CD4-positive, CD25-positive, alpha-beta regulatory T cell (primary cell): ENCODE measurements around the gene APOBEC3G. TPM values are rescaled to one million over a fixed set of nuclear protein-coding genes. Genes with fewer than 3 reads are reported as not detected.
"Not testable (repeated sequence)": the region's sequence is repeated elsewhere in the genome, so short reads cannot be mapped to it uniquely, and the experiment has no call there.

Source experiments
- ATAC-seq, 2 donors: fragments of 150-1000 bp; cut with Tn5 transposase; one replicate each; pipeline ENCODE4 v1.10.0; 2021; ENCODE audit warnings: low read depth in 2 of 2, moderate number of reproducible peaks in 2 of 2, moderate library complexity in 1 of 2
- DNase-seq, 3 donors: peaks; one replicate each; pipeline versions ENCODE4 v3.0.0 to v3.0.0-alpha.2; 2012 to 2022; ENCODE audit warnings: mixed read lengths in 1 of 3
- H3K27ac ChIP-seq: one replicate; pipeline ENCODE4 v1.7.0; 2013; ENCODE audit warnings: mild to moderate bottlenecking, low read length; ENCODE audit not compliant: insufficient read depth, poor library complexity, severe bottlenecking
- H3K27me3 ChIP-seq: one replicate; pipeline ENCODE4 v1.7.0; 2013; ENCODE audit warnings: low read length; ENCODE audit not compliant: control insufficient read depth, insufficient read depth
- H3K36me3 ChIP-seq: one replicate; pipeline ENCODE4 v1.7.0; 2013; ENCODE audit warnings: mild to moderate bottlenecking, low read length, moderate library complexity; ENCODE audit not compliant: control insufficient read depth, insufficient read depth
- H3K4me1 ChIP-seq: 2 replicates; pipeline ENCODE4 v1.7.0; 2013; ENCODE audit warnings: mild to moderate bottlenecking, low read length; ENCODE audit not compliant: insufficient read depth, control insufficient read depth, poor library complexity, severe bottlenecking
- H3K4me3 ChIP-seq: one replicate; pipeline ENCODE4 v1.7.0; 2013; ENCODE audit warnings: low read depth, mild to moderate bottlenecking, low read length, moderate library complexity
- H3K9me3 ChIP-seq, 2 experiments: 1 replicate in 1 of 2; 2 replicates in 1 of 2; pipeline ENCODE4 v1.7.0; 2013; ENCODE audit warnings: low read length in 2 of 2, mild to moderate bottlenecking in 1 of 2, moderate library complexity in 1 of 2; ENCODE audit not compliant: control insufficient read depth in 2 of 2
- H3K27ac Mint-ChIP-seq, 3 donors: one replicate each; pipeline ENCODE4 v1.8.0; 2020 to 2022; ENCODE audit warnings: mild to moderate bottlenecking in 3 of 3, mixed read lengths in 3 of 3, moderate library complexity in 2 of 3
- H3K27me3 Mint-ChIP-seq: one replicate; pipeline ENCODE4 v1.8.0; 2022; ENCODE audit warnings: mild to moderate bottlenecking, mixed read lengths
- H3K36me3 Mint-ChIP-seq: one replicate; pipeline ENCODE4 v1.8.0; 2020; ENCODE audit warnings: mixed read lengths
- H3K4me1 Mint-ChIP-seq, 4 donors: one replicate each; pipeline ENCODE4 v1.8.0; 2020 to 2022; ENCODE audit warnings: mixed read lengths in 4 of 4, mild to moderate bottlenecking in 1 of 4
- H3K4me3 Mint-ChIP-seq, 4 donors: one replicate each; pipeline ENCODE4 v1.8.0; 2020 to 2022; ENCODE audit warnings: mild to moderate bottlenecking in 4 of 4, mixed read lengths in 4 of 4, moderate library complexity in 3 of 4
- H3K9me3 Mint-ChIP-seq, 7 donors: one replicate each; pipeline ENCODE4 v1.8.0; 2020 to 2022; ENCODE audit warnings: mixed read lengths in 7 of 7, mild to moderate bottlenecking in 3 of 7, moderate library complexity in 2 of 7
- polyA plus RNA-seq, 4 donors: library from polyadenylated mRNA; unstranded; fragments of 300-500 nt; fragmentation: Illumina TruSeq; gene quantifications; one replicate each; pipeline ENCODE4 v1.2.3, GENCODE V29; 2021
- total RNA-seq: library from RNA; stranded (reverse); gene quantifications from one replicate; pipeline ENCODE4 v1.2.3, GENCODE V29; 2022

Gene APOBEC3G
- total and polyA plus RNA-seq, 5 donors from 2014 or later: 49.0 to 105 (median 61.1) TPM

GRCh38 chr22:39039306-39040126 lies 37.6 kb upstream of the APOBEC3G start:
- no peak for DNase-seq
- Histone ChIP-seq H3K27ac (peak overlapping the region; percentile 78), H3K9me3 (no peaks in the 10 kb centered on the region), H3K4me3 (no peak overlapping the region), H3K27me3 (no peaks in the 10 kb centered on the region), H3K36me3 (peaks cover 2% of the 10 kb centered on the region), H3K4me1 (peaks cover 13% of the 10 kb centered on the region)
- peak overlapping the region; percentile 66 to 83 (median 79) for H3K4me3 Mint-ChIP-seq
- no peaks in the 10 kb centered on the region for H3K9me3 Mint-ChIP-seq
- H3K27me3 Mint-ChIP-seq: no peaks in the 10 kb centered on the region
- H3K4me1 Mint-ChIP-seq: peaks cover 6 to 50% (median 19%) of the 10 kb centered on the region in 4 donors
- ATAC-seq: no peak
- peaks cover 7% of the 10 kb centered on the region for H3K36me3 Mint-ChIP-seq
- H3K27ac Mint-ChIP-seq: peak overlapping the region; percentile 73 to 93 (median 92)

GRCh38 chr22:39040155-39040537 lies 36.9 kb upstream of the APOBEC3G start:
- H3K4me3 ChIP-seq: not testable (repeated sequence)

DNA sequence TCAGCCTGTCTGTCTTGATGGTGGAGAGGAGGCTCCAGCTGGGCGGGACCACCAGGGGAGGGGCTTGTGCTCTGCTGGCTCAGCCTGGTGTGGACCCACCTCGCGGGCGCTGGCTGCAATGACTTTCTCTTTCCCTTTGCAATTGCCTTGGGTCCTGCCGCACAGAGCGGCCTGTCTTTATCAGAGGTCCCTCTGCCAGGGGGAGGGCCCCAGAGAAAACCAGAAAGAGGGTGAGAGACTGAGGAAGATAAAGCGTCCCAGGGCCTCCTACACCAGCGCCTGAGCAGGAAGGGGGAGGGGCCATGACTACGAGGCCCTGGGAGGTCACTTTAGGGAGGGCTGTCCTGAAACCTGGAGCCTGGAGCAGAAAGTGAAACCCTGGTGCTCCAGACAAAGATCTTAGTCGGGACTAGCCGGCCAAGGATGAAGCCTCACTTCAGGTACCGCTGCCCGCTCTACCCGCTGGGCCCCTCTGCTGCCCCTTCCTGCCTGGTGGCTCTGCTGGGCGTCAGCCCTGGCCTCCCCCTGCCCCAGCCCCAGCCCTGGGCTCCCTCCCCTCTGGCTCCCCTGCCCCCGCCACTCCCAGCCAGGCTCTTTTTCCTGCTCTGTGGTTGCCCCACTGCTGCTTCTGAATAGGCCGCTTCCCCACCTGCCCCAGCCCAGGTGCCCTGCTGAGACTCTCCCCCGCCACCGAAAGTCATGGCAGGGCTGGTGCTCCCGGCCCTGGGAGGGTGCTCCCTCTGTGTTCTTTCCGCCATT lies 36.4 kb upstream of the APOBEC3G start, which contains the start of gene APOBEC3F:
APOBEC3F (plus strand) TSS at position 327 of the 759 bp plus-strand sequence; CDS start at position 424, 97 bp downstream.
- Mint-ChIP-seq H3K4me3 (peak within 1 kb of the TSS; percentile 88 to 96 (median 89)), H3K4me1 (peaks cover 6 to 58% (median 19%) of the 10 kb centered on the region in 4 donors), H3K36me3 (peaks cover 13% of the 10 kb centered on the region), H3K27ac (peak within 1 kb of the TSS; percentile 92 to 93 (median 93))
- Histone ChIP-seq H3K27ac (peak within 1 kb of the TSS; percentile 78), H3K4me3 (peak within 1 kb of the TSS; percentile 76), H3K4me1 (peaks cover 13% of the 10 kb centered on the region)
- H3K36me3 ChIP-seq, H3K27me3 Mint-ChIP-seq, H3K9me3 Mint-ChIP-seq, H3K27me3 ChIP-seq, H3K9me3 ChIP-seq: not testable (repeated sequence)
- ATAC-seq (peak; percentile 91), DNase-seq (peak; percentile 55 to 63 (median 57))

More at GRCh38 chr22:39040155-39040537, 36.9 kb upstream of the APOBEC3G start:
- H3K4me1 Mint-ChIP-seq: peaks cover 6 to 54% (median 19%) of the 10 kb centered on the region in 4 donors
- not testable (repeated sequence) for H3K9me3 Mint-ChIP-seq, H3K36me3 ChIP-seq, H3K27me3 ChIP-seq, H3K36me3 Mint-ChIP-seq, H3K27me3 Mint-ChIP-seq, H3K9me3 ChIP-seq, ATAC-seq, DNase-seq
- H3K4me3 Mint-ChIP-seq: peak overlapping the region; percentile 66 to 88 (median 82)
- H3K27ac Mint-ChIP-seq: peak overlapping the region; percentile 73 to 93 (median 92)
- peak overlapping the region; percentile 78 for H3K27ac ChIP-seq
- H3K4me1 ChIP-seq: peaks cover 13% of the 10 kb centered on the region

GRCh38 chr22:39041908-39042307 lies 35.2 kb upstream of the APOBEC3G start:
- no peak overlapping the region for H3K4me3 ChIP-seq
- DNase-seq: no peak

DNA sequence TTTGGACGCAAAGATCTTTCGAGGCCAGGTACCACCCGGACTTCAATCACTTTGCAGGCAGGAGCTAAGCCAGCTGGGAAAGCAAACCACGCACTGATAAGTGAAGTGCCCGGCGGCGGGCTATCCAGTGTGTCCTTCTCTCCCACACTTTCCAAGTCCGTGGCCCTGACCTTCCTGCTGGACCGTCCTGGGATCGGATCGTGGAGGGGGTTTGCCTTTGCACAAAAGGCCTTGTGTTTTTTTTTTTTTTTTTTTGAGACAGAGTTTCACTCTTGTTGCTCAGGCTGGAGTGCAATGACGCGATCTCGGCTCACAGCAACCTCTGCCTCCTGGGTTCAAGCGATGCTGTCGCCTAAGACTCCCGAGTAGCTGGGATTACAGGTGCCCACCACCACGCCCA lies 34.0 kb upstream of the APOBEC3G start:
- H3K27ac Mint-ChIP-seq, H3K9me3 ChIP-seq, ATAC-seq, H3K9me3 Mint-ChIP-seq, H3K36me3 ChIP-seq, H3K27me3 Mint-ChIP-seq, H3K27me3 ChIP-seq, H3K4me3 ChIP-seq, H3K27ac ChIP-seq, DNase-seq: not testable (repeated sequence)
- H3K4me1 Mint-ChIP-seq: peaks cover 0 to 50% (median 11%) of the 10 kb centered on the region in 4 donors
- H3K4me1 ChIP-seq: peaks cover 13% of the 10 kb centered on the region
- H3K4me3 Mint-ChIP-seq: peak overlapping the region in 3 of 4 donors; percentile 8 to 52 (median 27)
- H3K36me3 Mint-ChIP-seq: peaks cover 13% of the 10 kb centered on the region

More at GRCh38 chr22:39041908-39042307, 35.2 kb upstream of the APOBEC3G start:
- ATAC-seq: no peak
- H3K4me1 ChIP-seq: peaks cover 13% of the 10 kb centered on the region
- no peaks in the 10 kb centered on the region for H3K9me3 Mint-ChIP-seq
- H3K9me3 ChIP-seq: no peaks in the 10 kb centered on the region
- no peaks in the 10 kb centered on the region for H3K27me3 ChIP-seq
- peaks cover 13% of the 10 kb centered on the region for H3K36me3 Mint-ChIP-seq
- no peaks in the 10 kb centered on the region for H3K27me3 Mint-ChIP-seq
- H3K27ac Mint-ChIP-seq: peak overlapping the region; percentile 69 to 93 (median 92)
- peak overlapping the region; percentile 33 for H3K27ac ChIP-seq
- H3K4me1 Mint-ChIP-seq: peaks cover 4 to 52% (median 16%) of the 10 kb centered on the region in 4 donors
- peaks cover 9% of the 10 kb centered on the region for H3K36me3 ChIP-seq
- H3K4me3 Mint-ChIP-seq: peak overlapping the region; percentile 88 to 96 (median 89)

- not testable (repeated sequence) for DNase-seq, H3K27ac ChIP-seq, ATAC-seq, H3K9me3 Mint-ChIP-seq, H3K36me3 ChIP-seq, H3K27me3 Mint-ChIP-seq, H3K4me3 Mint-ChIP-seq, H3K4me3 ChIP-seq, H3K9me3 ChIP-seq, H3K27me3 ChIP-seq
- Mint-ChIP-seq H3K36me3 (peaks cover 13% of the 10 kb centered on the region), H3K4me1 (peaks cover 0 to 37% (median 10%) of the 10 kb centered on the region in 4 donors), H3K27ac (peak overlapping the region in 1 of 3 donors; percentile 71)
- H3K4me1 ChIP-seq: peaks cover 13% of the 10 kb centered on the region
These were observed 31.9 kb upstream of the APOBEC3G start for GRCh38 chr22:39045136-39045535.

- not testable (repeated sequence) for H3K4me3 ChIP-seq, H3K36me3 ChIP-seq, ATAC-seq, H3K4me3 Mint-ChIP-seq, H3K36me3 Mint-ChIP-seq, H3K27ac ChIP-seq, DNase-seq, H3K4me1 ChIP-seq, H3K27me3 ChIP-seq, H3K9me3 ChIP-seq, H3K9me3 Mint-ChIP-seq, H3K27me3 Mint-ChIP-seq, H3K27ac Mint-ChIP-seq
- peaks cover 0 to 15% (median 2%) of the 10 kb centered on the region in 4 donors for H3K4me1 Mint-ChIP-seq
These were observed 27.6 kb upstream of the APOBEC3G start for GRCh38 chr22:39049486-39049885.
